ENCODE results near the gene XAF1.

GRCh38 chr17:6711681-6712057 is 44.2 kb upstream of the XAF1 start:
- TF ChIP-seq CTCF (optimal IDR thresholded peaks at IDR 0.05 in 1 of 3, IDR thresholded peaks at IDR 0.05 in 1 of 3, conservative IDR thresholded peaks at IDR 0.05 in 1 of 3; ENCODE audit: extremely low read depth in 1 of 3, insufficient read depth in 2 of 3, low read length in 3 of 3) (no peak), EZH2 (IDR thresholded peaks at IDR 0.05; ENCODE audit: low read length) (no peak)

Measured in keratinocyte (primary cell).